Right ventricle myocardium inferior (tissue), 1 donor: ENCODE results near the gene POLG2. TPM values are rescaled to one million over a fixed set of nuclear protein-coding genes. Genes with fewer than 3 reads are reported as not detected.
"Not testable (repeated sequence)": the region's sequence is repeated elsewhere in the genome, so short reads cannot be mapped to it uniquely, and the experiment has no call there.

Source experiments
- ATAC-seq: fragments of 200-7000 bp; cut with Tn5 transposase; one replicate; pipeline ENCODE4 v1.9.1; 2020; ENCODE audit warnings: mild to moderate bottlenecking, moderate library complexity
- DNase-seq: peaks from one replicate; pipeline ENCODE4 v3.0.0; 2021; ENCODE audit errors: missing footprints
- intact Hi-C: fragments of 100-400 bp; cut with DNase I; formaldehyde crosslinking; loops from one replicate; pipeline ENCODE4 v1.11.0; 2022
- total RNA-seq: library from RNA; stranded (reverse); fragmentation: NEBNext Ultra II Directional; extraction: Animal tissue kit (Norgen Biotek cat#: 25700); gene quantifications from one replicate; pipeline ENCODE4 v1.2.1, GENCODE V29; 2021
- donor health status: DM: no; HTN: yes; CAD: no; lungs with severe emphysema.

POLG2 gene
- total RNA-seq, 1 donor from 2014 or later, result 8.2 TPM

GRCh38 chr17:64458756-64459155 is 38.1 kb downstream of the POLG2 start:
- intact Hi-C loops, result no loop called here
- no peak for DNase-seq
- ATAC-seq, result no peak

GRCh38 chr17:64457156-64457555 is 39.7 kb downstream of the POLG2 start:
- intact Hi-C loops, result no loop called here
- no peak for ATAC-seq
- DNase-seq, result no peak

DNA sequence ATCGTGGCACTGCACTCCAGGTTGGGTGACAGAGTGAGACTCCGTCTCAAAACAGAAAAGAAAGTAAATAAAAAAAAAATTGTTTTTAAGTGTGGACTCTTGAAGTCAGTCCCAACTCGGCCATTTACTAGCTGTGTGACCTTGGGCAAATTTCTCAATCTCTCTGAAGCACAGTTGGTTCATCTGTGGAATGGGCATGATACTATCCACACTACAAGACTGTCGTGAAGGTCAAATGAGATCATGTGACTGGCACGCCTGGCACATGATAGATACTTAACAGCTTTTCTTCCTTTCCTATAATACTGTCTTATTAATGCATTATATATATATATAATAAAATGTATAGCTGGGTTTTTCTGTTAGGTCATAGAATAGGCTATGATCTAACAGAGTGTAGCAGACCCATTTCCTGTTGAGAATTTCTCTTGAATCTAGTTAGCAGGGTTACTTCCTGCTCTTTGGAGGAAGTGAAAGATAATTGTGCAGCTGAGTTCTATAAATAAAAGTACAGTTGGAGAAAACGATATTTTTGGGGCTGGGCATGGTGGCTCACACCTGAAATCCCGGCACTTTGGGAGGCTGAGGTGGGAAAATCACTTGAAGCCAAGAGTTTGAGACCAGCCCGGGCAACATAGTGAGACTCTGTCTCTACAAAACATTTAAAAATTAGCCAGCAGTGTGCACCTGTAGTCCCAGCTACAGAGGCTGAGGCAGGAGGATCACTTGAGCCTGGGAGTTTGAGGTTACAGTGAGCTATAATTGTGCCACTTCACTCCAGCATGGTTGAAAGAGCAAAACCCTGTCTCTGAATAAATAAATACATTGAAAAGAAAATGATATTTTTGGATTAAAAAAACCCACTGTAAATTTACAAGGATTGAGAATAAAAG is 40.6 kb downstream of the POLG2 start:
- DNase-seq (no peak), ATAC-seq (peak; percentile 28)
- intact Hi-C loops, result no loop called here

GRCh38 chr17:64449545-64449944 is 47.3 kb downstream of the POLG2 start:
- ATAC-seq (peak; percentile 47), DNase-seq (no peak)
- intact Hi-C loops, result no loop called here

GRCh38 chr17:64448665-64449512 is 48.0 kb downstream of the POLG2 start, which contains the start of gene MILR1:
Gene MILR1, plus strand, starts transcription at chr17:64449115. Its CDS starts 54 bp downstream, at chr17:64449169.
- intact Hi-C loops, result no loop called here
- no peak for DNase-seq
- peak; percentile 96 for ATAC-seq

DNA sequence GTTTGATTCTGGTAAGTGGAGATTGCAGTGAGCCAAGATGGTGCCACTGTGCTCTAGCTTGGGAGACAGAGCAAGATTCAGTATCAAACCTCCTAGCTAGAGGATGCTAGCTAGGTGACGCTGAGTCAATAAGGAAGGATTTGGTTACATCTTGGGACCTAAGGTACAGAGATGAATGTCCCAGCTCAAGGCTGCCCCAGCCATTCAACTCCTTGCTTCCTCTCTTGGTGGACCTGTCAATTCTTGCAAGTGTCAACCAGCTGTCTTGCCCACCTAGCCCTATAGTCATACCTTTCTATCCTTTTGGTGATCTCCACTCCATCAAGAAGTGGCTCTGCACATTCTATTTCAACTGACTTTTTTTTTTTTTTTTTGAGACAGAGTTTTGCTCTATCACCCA is 49.3 kb downstream of the POLG2 start:
- intact Hi-C loops, result no loop called here
- ATAC-seq, result no peak
- DNase-seq, result no peak

- ATAC-seq, result no peak
- DNase-seq, result no peak
- intact Hi-C loops, result no loop called here
Observed at GRCh38 chr17:64443086-64443760, 53.6 kb downstream of the POLG2 start.

GRCh38 chr17:64442541-64442971 is 54.3 kb downstream of the POLG2 start:
- peak; percentile 63 for ATAC-seq
- no peak for DNase-seq
- intact Hi-C loops, result no loop called here

DNA sequence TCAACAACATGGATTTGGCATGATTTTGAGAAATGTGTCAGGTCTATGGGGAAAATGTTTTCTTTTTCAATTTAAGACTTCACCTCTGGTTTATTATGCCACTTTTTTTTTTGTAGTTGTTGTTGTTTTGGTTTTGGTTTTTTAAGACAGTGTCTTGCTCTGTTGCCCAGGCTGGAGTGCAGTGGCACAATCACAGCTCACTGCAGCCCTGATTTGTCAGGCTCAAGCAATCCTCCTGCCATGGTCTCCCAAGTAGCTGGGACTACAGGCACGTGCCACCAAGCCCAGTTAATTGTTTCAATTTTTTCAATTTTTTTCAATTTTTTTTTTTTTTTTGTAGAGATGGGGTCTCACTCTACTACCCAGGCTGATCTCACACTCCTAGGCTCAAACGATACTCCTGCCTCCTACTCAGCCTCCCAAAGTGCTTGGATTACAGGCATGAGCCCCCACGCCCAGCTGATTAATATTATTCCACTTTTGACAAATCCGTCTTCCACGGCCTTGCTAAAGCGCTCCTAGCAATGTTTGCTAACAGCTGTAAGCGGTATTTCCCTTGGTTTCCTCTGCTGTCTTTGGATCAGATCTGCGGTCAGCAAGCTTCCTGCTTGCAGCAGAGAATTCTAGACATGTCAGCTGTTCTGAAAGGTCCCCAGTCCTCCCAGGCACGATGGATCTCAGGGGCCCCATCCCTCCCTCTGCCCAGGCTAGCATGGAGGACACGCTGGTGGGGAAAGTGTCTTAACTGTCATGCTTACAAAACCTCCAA is 54.9 kb downstream of the POLG2 start:
- DNase-seq, result peak; percentile 71
- peak; percentile 78 for ATAC-seq
- intact Hi-C loops, result no loop called here

- DNase-seq (no peak), ATAC-seq (no peak)
- intact Hi-C loops, result no loop called here
Observed at GRCh38 chr17:64439956-64440355, 56.9 kb downstream of the POLG2 start.

DNA sequence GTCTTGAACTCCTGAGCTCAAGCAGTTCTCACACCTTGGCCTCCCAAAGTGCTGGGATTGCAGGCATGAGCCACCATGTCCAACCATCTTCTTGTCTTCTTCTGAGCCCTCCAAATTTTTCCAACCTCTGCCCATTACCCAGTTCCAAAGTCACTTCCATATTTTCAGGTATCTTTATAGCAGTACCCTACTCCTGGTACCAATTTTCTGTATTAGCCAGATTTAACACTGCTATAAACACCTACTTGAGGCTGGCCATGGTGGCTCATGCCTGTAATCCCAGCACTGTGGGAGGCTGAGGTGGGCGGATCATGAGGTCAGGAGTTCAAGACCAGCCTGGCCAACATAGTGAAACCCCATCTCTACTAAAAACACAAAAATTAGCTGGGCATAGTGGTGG is 57.3 kb downstream of the POLG2 start:
- intact Hi-C loops, ATAC-seq, DNase-seq: not testable (repeated sequence)

- intact Hi-C loops, result no loop called here
- ATAC-seq, result no peak
- no peak for DNase-seq
Observed at GRCh38 chr17:64437944-64438525, 58.8 kb downstream of the POLG2 start.

DNA sequence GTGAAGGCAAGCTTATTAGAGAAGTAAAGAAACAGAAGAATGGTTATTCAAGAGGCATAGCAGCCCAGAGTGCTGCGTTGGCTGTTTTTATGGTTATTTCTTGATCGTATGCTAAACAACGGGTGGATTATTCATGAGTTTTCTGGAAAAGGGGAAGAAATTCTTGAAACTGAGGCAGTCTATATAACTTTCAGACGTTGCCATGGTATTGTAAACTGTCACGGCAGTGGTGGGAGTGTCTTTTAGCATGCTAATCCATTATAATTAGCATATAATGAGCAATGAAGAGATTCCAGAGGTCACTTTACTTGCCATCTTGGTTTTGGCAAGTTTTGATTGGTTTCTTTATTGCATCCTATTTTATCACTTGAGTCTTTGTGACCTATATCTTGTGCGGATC is 65.3 kb downstream of the POLG2 start:
- no peak for ATAC-seq
- no peak for DNase-seq
- intact Hi-C loops, result no loop called here

GRCh38 chr17:64430036-64430435 is 66.8 kb downstream of the POLG2 start:
- intact Hi-C loops, ATAC-seq, DNase-seq: not testable (repeated sequence)

GRCh38 chr17:64428406-64428805 is 68.4 kb downstream of the POLG2 start:
- DNase-seq, result no peak
- ATAC-seq, result no peak
- intact Hi-C loops, result no loop called here
